ENCODE measurements around the gene GRIK4.

GRIK4 gene

DNA sequence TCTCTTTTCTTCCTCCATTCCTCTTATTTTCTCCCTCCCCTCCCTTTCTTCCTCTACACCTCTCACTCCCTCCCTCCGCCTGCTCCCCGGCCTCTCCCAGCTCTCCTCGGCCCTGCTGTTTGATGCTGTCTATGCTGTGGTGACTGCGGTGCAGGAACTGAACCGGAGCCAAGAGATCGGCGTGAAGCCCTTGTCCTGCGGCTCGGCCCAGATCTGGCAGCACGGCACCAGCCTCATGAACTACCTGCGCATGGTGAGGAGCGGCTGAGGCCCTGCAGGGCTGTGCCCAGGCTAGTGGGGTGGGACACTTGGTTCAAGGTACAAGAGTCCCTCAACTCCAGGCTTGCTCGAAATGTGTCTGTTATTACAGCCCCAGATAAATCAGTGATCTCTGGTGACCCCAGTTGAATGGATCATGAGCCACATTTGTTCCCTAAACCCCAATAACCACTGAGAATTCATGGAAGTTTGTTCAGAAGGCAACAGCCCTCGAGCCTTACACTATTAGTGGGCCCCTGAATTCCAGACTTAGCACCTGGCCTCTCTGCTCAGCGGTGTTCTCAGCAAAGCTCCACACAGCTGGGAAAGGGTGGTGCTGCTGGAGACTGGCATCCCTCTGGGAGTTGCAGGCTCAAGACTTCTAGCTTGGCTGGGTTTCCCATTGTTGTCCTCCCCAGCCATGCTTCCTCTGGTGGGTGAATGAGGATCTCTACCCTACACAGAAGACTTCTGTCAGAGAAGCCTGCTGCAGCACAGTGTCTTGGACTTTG lies 362.6 kb downstream of the GRIK4 start:
- Histone ChIP-seq H3K9ac (ENCODE audit: low read depth, low read length, poor library complexity, severe bottlenecking) (no peak overlapping the region), H3F3A (ENCODE audit: low read depth) (no peaks in the 10 kb centered on the region), H3K9me3 (ENCODE audit: insufficient read depth, low read depth, low read length) (no peaks in the 10 kb centered on the region), H3K4me2 (ENCODE audit: low read depth, low read length, poor library complexity, severe bottlenecking) (no peak overlapping the region), H3K9me2 (replicated peaks; ENCODE audit: low read depth, low read length) (no peaks in the 10 kb centered on the region), H3K27me3 (ENCODE audit: insufficient read depth, low read length, poor library complexity, severe bottlenecking) (no peaks in the 10 kb centered on the region), H3K36me3 (ENCODE audit: insufficient read depth, low read length) (no peaks in the 10 kb centered on the region), H3K4me3 (ENCODE audit: low read length, poor library complexity, severe bottlenecking) (no peak overlapping the region), H4K20me1 (ENCODE audit: insufficient read depth, low read length, poor library complexity, severe bottlenecking) (no peaks in the 10 kb centered on the region), H3K79me2 (ENCODE audit: insufficient read depth, low read length) (no peaks in the 10 kb centered on the region), H2AFZ (ENCODE audit: low read length) (no peak overlapping the region), H3K4me1 (ENCODE audit: insufficient read depth, low read length, poor library complexity, severe bottlenecking) (no peaks in the 10 kb centered on the region)
- TF ChIP-seq, protein P1, sequence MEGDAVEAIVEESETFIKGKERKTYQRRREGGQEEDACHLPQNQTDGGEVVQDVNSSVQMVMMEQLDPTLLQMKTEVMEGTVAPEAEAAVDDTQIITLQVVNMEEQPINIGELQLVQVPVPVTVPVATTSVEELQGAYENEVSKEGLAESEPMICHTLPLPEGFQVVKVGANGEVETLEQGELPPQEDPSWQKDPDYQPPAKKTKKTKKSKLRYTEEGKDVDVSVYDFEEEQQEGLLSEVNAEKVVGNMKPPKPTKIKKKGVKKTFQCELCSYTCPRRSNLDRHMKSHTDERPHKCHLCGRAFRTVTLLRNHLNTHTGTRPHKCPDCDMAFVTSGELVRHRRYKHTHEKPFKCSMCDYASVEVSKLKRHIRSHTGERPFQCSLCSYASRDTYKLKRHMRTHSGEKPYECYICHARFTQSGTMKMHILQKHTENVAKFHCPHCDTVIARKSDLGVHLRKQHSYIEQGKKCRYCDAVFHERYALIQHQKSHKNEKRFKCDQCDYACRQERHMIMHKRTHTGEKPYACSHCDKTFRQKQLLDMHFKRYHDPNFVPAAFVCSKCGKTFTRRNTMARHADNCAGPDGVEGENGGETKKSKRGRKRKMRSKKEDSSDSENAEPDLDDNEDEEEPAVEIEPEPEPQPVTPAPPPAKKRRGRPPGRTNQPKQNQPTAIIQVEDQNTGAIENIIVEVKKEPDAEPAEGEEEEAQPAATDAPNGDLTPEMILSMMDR (conservative IDR thresholded peaks at IDR 0.05; ENCODE audit: low read length) = no peak
- no peak for TF ChIP-seq EZH2phosphoT487 (IDR thresholded peaks at IDR 0.05; ENCODE audit: borderline replicate concordance)

GRCh38 chr11:120875986-120876385 lies 364.4 kb downstream of the GRIK4 start:
- H3K4me2 ChIP-seq (ENCODE audit: low read depth, low read length, poor library complexity, severe bottlenecking) = no peak overlapping the region
- H3K4me3 ChIP-seq (ENCODE audit: low read length, poor library complexity, severe bottlenecking) = no peak overlapping the region
- no peak overlapping the region for H2AFZ ChIP-seq (ENCODE audit: low read length)
- H3F3A ChIP-seq (ENCODE audit: low read depth) = no peaks in the 10 kb centered on the region
- H3K79me2 ChIP-seq (ENCODE audit: insufficient read depth, low read length) = no peaks in the 10 kb centered on the region
- no peaks in the 10 kb centered on the region for H3K9me2 ChIP-seq (replicated peaks; ENCODE audit: low read depth, low read length)
- no peaks in the 10 kb centered on the region for H3K27me3 ChIP-seq (ENCODE audit: insufficient read depth, low read length, poor library complexity, severe bottlenecking)
- no peak overlapping the region for H3K9ac ChIP-seq (ENCODE audit: low read depth, low read length, poor library complexity, severe bottlenecking)
- no peaks in the 10 kb centered on the region for H3K36me3 ChIP-seq (ENCODE audit: insufficient read depth, low read length)
- no peaks in the 10 kb centered on the region for H3K4me1 ChIP-seq (ENCODE audit: insufficient read depth, low read length, poor library complexity, severe bottlenecking)
- H3K9me3 ChIP-seq (ENCODE audit: insufficient read depth, low read depth, low read length) = no peaks in the 10 kb centered on the region
- no peaks in the 10 kb centered on the region for H4K20me1 ChIP-seq (ENCODE audit: insufficient read depth, low read length, poor library complexity, severe bottlenecking)
- no peak for TF ChIP-seq EZH2phosphoT487 (IDR thresholded peaks at IDR 0.05; ENCODE audit: borderline replicate concordance)
- TF ChIP-seq, protein P1 (conservative IDR thresholded peaks at IDR 0.05; ENCODE audit: low read length) = no peak

DNA sequence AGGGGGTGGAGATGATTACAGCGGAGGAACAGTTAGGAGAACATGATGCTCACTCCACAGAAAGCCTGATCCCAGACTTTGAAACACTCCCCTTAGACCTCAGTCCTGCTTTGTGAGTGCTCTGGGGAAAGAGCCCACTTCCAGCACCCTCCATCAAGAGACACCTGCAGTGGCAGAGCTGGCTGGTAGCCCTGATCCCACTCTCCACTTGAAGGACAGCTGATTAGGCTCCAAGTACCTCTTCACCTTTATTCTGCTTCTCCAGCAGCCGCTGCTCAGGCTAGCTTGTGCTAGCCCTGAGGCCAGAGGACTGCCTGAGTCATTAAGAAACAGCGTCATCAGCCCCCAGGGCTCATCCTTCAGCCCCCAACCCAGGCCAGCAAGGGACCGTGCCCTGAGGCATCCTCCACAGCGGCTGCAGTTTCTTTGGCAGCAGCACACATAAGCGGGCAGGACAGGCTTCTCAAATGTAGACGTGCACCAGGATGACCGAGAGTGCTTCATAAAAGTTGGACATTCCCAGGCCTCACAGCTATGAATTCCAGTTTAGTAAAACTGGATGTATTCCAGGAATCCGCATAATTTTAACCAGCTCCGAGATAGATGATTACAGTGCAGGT lies 366.3 kb downstream of the GRIK4 start:
- Histone ChIP-seq H2AFZ (ENCODE audit: low read length) (no peak overlapping the region), H3K9me2 (replicated peaks; ENCODE audit: low read depth, low read length) (no peaks in the 10 kb centered on the region), H3K27me3 (ENCODE audit: insufficient read depth, low read length, poor library complexity, severe bottlenecking) (no peaks in the 10 kb centered on the region), H3F3A (ENCODE audit: low read depth) (no peaks in the 10 kb centered on the region), H3K4me1 (ENCODE audit: insufficient read depth, low read length, poor library complexity, severe bottlenecking) (no peaks in the 10 kb centered on the region), H3K4me2 (ENCODE audit: low read depth, low read length, poor library complexity, severe bottlenecking) (no peak overlapping the region), H3K4me3 (ENCODE audit: low read length, poor library complexity, severe bottlenecking) (no peak overlapping the region), H3K9me3 (ENCODE audit: insufficient read depth, low read depth, low read length) (no peaks in the 10 kb centered on the region), H3K9ac (ENCODE audit: low read depth, low read length, poor library complexity, severe bottlenecking) (no peak overlapping the region), H4K20me1 (ENCODE audit: insufficient read depth, low read length, poor library complexity, severe bottlenecking) (no peaks in the 10 kb centered on the region), H3K79me2 (ENCODE audit: insufficient read depth, low read length) (no peaks in the 10 kb centered on the region), H3K36me3 (ENCODE audit: insufficient read depth, low read length) (no peaks in the 10 kb centered on the region)
- TF ChIP-seq, protein P1 (conservative IDR thresholded peaks at IDR 0.05; ENCODE audit: low read length) = no peak
- no peak for TF ChIP-seq EZH2phosphoT487 (IDR thresholded peaks at IDR 0.05; ENCODE audit: borderline replicate concordance)
